NCI-H345 treated with DMSO at 0.1 percent for 48 hours (cell line): ENCODE measurements around the gene IGSF3.
A peak's percentile ranks its signal among the peaks of the same experiment; 100 is the strongest.

Source experiments
- DNase-seq: peaks from one replicate; lab custom pipeline; 2025; ENCODE audit not compliant: unreplicated experiment; lab: John Stamatoyannopoulos, UW

Gene IGSF3

DNA sequence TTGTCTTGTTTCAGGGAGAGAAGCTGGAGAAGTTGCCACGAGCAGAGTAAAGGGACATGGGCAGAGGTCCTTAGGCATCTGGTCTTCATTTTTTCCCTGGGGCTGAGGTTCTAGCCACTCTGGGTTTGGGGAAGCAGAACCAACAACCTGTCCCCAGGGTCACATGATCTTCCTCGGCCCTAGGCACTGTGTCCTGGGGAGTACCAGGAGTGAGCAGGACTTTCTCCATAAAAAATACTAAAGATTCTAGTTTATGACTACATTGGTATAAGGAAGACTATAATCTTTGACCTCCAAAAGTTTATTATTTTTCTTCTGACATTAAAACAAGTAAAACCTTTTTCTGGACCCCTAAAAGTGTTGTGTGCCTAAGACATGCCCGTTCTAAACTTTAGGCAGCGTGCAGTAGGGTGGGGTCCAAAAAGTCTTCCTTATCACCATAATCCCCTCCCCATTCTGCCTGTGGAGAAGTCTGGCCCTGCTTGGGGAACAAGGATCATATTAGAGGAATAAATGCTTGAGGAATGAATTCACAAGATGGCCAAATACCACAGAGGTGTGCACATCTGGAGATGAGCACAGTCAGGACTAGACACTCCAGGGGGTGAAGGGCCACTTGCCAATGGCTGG is 19.3 kb upstream of the IGSF3 start:
- no peak for DNase-seq

DNA sequence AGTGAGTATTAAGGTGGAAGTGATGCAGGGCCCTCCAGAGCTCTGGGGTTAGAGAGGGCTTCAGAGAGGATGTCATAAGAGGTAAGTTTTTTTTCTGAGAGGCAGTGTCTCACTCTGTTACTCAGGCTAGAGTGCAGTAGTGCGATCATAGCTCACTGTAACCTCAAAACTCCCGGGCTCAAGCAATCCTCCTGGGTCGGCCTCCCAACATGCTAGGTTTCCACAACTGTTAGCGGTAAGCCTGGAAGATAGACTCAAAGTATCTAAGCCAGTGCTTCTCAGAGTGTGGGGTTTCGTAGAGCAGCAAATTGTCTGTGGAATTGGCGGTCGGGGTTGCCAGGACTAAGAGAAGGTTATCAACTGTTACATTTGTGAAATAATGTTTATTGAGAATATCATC is 18.6 kb upstream of the IGSF3 start:
- no peak for DNase-seq

DNA sequence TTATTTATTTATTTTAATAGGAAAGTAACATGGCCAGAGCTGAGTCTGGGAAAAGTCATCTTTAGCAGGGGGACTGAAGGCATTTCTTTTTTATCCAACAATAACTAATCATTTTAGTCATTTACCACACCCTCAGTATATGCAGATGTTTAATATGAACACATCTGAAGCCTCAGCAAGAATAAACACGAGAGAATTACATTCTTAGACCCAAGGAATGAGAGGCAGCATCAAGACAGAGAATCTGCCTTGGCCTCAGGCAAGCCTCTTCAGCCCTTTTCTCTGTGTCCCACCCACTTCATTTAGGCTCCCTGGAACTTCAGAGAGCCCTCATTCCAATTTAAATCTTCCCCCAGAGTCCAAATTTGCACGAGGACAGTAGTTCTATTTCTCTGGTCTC is 17.0 kb upstream of the IGSF3 start:
- no peak for DNase-seq

DNA sequence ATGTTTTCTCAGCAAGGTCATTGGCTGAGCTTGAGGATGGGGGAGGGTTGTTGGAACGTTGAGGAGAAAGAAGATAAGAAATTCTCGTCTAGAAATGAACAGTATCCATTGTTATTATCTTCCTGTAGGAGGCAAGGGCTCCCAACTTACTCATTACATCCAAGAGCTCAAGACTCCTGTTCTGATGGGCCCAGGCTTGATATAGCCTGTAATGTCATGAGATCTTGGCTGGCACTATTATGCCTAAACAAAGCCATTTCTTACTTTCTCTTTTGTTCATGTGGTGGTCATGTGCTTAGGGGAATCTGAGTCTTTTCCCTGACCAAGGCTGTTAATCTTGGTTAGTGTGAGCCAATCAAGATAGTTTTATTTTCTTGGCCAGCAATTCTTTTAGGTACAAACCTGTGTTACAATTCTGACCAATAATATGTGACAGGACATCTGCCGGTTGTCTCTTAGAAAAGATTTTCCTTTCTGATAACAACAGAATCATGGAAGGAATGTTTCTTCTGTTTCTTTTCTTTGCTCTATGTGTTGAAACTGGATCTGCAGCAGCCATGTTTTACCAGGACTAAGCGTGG is 15.2 kb upstream of the IGSF3 start:
- no peak for DNase-seq

DNA sequence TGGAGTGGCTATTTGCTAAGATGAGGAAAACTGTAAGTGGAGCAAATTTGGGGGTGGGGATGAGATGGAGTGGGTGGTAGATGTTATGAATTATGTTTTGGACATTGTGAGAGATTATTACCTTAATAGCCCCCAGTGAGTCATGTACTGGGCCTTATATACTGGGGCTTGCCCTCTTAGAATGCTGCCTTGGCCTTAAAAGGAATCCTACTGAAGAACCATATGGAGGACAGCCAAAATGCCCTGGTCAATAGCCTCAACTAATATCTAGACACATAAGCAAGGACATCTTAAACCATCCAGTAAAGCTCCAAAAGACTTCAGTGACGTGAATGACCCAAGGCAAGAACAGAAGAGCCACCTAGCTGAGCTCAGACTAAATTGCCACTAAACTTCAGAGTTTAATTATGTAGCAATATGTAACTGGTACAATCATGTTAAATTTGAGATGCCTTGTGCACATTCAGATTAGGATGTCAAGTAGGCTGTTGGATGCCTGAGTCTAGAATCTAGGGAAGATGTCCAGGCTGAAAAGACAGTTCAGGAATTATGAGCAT is 13.9 kb upstream of the IGSF3 start:
- DNase-seq: no peak

DNA sequence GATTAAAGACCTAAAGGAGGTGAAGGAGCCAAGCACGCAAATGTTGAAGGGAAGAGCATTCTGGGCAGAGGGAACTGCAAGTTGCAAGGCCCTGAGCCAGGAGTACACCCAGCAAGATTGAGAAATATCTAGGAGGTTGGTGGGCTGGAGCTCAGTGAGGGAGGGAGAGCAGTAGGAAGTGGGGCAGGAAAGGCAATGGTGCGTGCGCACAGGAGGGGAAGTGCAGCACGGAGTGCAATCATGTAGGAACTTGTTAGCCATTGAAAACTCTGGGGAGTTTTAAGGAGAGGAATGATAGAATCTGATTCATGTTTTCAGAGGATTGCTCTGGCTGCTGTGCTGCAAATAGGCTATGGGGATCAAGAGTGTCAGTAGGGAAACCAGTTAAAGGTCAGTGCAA is 13.2 kb upstream of the IGSF3 start:
- DNase-seq: no peak

GRCh38 chr1:116679828-116680628 is 12.5 kb upstream of the IGSF3 start:
- no peak for DNase-seq

DNA sequence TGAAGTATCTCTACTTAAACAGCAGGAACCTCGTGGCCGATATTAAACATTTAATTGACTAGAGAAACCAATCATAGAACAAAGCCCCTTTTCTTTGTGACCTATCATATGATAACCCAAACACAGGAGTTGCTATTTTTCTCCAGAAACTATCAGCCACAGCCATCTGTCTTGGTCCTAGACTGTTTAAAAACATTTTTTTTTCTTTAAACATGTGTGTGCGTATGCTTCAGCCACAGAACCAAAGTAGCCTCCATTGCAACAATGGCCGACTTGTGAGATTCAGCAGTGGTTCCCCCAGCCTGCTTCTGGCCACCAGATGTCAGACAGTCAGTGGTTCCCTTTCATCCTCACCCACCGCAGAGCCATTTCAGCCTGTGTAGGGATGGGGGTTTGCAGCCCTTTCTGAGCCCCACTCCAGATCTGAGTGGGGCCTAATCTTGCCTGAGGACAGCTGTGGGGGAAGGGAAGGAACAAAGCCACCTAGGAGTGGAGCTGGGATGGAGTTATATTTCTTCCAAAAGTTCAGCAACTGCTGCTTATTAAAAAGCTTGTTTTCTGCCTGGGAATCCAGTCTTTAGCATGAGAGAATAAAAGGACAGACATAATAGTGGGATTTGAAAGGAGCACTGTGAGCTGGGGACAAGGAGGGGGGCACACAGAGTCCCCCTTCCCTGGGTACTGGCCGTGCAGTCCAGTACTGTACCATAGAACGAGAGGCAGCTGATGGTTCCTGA is 11.7 kb upstream of the IGSF3 start:
- DNase-seq: no peak

- no peak for DNase-seq
Observed at GRCh38 chr1:116678732-116679090, 11.2 kb upstream of the IGSF3 start.

DNA sequence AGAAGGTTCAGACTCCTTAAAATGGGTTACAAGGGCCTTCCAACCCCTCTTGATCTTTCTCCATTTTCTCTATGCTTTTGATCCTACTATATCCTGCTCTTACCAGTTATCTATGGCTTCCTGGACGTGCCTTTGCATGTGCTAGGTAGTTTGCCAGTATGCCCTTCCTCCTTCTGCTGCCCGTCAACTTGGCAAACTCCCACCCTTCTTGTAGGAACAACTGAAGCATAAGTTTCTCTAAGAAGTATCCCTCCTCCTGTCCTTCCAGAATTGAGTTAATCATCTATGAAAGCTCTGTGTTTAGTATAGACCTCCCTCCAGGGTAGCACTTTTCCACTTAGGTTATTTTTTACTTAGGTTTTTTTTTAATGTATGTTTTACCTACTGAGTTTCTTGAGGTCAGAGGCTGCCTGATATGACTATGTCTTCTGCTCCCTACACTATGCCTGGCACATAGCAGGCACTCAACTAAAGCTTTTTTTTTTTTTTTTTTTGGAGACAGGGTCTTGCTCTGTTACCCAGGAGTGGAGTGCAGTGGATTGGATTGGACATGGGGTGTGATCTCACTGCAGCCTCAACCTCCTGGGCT is 10.0 kb upstream of the IGSF3 start:
- no peak for DNase-seq

GRCh38 chr1:116676291-116676690 is 8.8 kb upstream of the IGSF3 start:
- no peak for DNase-seq

GRCh38 chr1:116674751-116675150 is 7.2 kb upstream of the IGSF3 start:
- DNase-seq: no peak

GRCh38 chr1:116674011-116674531 is 6.5 kb upstream of the IGSF3 start:
- DNase-seq: no peak

- DNase-seq: no peak
Observed at GRCh38 chr1:116671912-116672311, 4.4 kb upstream of the IGSF3 start.

DNA sequence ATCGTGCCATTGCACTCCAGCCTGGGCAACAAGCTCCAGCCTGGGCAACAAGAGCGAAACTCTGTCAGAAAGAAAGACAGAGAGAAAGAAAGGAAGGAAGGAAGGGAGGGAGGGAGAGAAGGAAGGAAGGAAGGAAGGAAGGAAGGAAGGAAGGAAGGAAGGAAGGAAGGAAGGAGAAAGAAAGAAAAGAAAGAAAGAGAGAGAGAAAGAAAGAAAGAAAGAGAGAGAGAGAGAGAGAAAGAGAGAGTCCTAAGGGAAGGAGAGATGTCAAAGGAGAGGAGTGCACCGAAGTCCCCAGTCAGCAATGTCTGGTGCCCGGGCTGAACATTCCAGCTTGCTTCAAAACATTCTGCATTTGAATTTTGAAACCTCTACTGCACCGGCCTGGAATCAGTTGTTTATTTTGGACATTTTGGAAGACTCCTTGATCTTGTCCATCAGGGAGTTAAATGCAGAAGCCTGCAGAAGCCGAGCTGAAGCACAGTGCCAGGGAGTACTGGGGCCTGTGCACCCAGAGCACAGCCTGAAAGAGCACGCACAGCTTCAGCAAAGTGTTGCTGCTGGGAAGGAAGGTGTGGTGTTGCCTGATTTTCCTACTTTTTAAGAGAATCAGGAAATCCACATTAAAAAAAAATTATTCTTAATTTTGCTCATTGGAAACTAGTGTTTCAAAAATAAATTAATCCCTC is 3.7 kb upstream of the IGSF3 start:
- no peak for DNase-seq

DNA sequence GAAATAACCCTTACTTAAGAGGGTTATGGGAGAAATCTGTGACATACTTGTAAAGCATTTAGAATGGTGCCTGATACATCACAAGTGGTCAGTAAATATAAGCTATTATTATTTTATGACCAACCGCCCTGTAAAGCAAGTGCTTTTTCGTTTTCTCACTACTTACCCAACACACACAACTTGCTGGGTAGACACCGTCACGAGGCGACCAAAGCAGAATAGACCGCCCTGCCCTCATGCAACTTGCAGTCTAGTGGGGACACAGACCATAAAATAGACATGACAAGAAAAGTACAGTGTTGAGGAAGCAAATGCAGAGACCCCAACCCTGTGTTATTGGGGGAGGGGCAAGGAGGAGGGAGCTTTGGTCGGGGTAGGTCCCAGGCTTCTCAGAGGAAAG is 744 bp upstream of the IGSF3 start:
- no peak for DNase-seq

DNA sequence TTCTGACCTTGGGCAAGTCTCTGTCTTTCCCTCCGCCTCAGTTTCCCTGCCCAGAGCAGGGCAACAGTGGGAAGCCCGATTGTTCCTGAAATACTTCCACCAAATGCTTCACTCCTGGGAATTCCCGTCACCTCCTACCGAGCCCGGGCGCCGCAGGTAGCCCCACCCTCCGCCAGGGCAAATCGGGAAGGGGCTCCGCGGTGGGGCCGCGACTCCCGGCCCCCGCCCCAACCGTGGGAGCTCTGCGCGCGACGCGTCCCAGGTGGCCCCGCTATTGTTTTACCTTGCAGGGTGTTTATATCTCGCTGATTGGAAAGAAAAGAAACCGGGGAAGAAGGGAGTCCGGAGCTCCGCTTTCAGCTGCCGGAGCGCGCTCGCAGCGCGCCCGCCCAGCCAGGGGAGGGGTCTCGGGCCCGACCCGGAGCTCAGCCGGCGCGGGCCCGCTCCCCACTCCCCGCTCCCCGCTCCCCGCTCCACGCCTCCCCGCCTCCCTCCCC is 407 bp downstream of the IGSF3 start:
- peak; percentile 15 for DNase-seq

GRCh38 chr1:116666187-116667077 is 1.1 kb downstream of the IGSF3 start:
- no peak for DNase-seq

DNA sequence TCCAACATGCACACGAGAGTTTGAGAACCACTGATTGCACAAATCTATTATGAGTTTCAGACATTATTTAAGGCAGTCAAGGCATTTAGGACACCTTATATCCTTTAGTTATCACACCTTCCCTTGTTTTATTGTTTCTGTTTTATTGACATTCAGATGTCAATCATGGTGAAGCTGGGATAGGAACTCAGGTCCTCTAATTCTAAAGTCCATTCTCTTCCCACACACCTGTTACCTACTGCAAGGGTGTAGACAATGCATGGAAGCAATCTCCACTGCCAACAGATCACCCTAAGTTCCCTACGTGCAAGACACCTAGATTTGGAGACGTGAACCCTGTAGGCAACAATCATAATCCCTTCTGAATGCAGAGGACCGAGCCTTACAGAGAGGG is 2.6 kb downstream of the IGSF3 start:
- no peak for DNase-seq
